Upper lobe of left lung (tissue), 6 donors: Measurements from ENCODE around the gene ZFP28. TPM values are rescaled to one million over a fixed set of nuclear protein-coding genes. Genes with fewer than 3 reads are reported as not detected.

Source experiments
- ATAC-seq, 2 donors: fragments of 200-7000 bp; cut with Tn5 transposase; one replicate each; pipeline ENCODE4 v1.9.1; 2022; ENCODE audit warnings: mild to moderate bottlenecking in 2 of 2, moderate library complexity in 2 of 2; ENCODE audit not compliant: low FRiP score in 2 of 2
- DNase-seq, 2 donors: peaks; one replicate each; pipeline ENCODE4 v3.0.0-alpha.2; 2019 to 2020
- H3K27ac ChIP-seq, 4 donors: fragments of 200-600 bp; sonication (generic); one replicate each; pipeline ENCODE4 v1.5.1; 2016 to 2019
- H3K27me3 ChIP-seq, 4 donors: fragments of 200-600 bp; sonication (generic); one replicate each; pipeline ENCODE4 v1.5.1; 2017 to 2019
- H3K36me3 ChIP-seq, 4 donors: fragments of 200-600 bp; sonication (generic); one replicate each; pipeline ENCODE4 v1.5.1; 2016 to 2019
- H3K4me1 ChIP-seq, 4 donors: fragments of 200-600 bp; sonication (generic); one replicate each; pipeline ENCODE4 v1.5.1; 2018 to 2019
- H3K4me3 ChIP-seq, 4 donors: fragments of 200-600 bp; sonication (generic); one replicate each; pipeline ENCODE4 v1.5.1; 2017 to 2019; ENCODE audit warnings: mild to moderate bottlenecking in 2 of 4, moderate library complexity in 1 of 4
- H3K9me3 ChIP-seq, 4 donors: fragments of 200-600 bp; sonication (generic); one replicate each; pipeline ENCODE4 v1.5.1; 2018 to 2019
- EP300 ChIP-seq, 4 donors: sonication (generic); formaldehyde crosslinking; IDR thresholded peaks; one replicate each; pipeline ENCODE4 v1.5.1; 2017; ENCODE audit warnings: antibody characterized with exemption in 4 of 4, control low read depth in 2 of 4
- POLR2A ChIP-seq, 4 donors: fragments of 450-650 bp; IDR thresholded peaks; one replicate each; pipeline ENCODE4 v1.5.1; 2016 to 2017; ENCODE audit warnings: antibody characterized with exemption in 4 of 4, mild to moderate bottlenecking in 2 of 4
- POLR2AphosphoS5 ChIP-seq, 2 donors: sonication (generic); formaldehyde crosslinking; IDR thresholded peaks; one replicate each; pipeline ENCODE4 v1.5.1; 2017; ENCODE audit warnings: antibody characterized with exemption in 2 of 2
- WGBS, 2 donors: methylation state at CpG; one replicate each; pipeline ENCODE4 v1.1.5; 2017 to 2018; 5-methylcytosine and 5-hydroxymethylcytosine counted together
- total RNA-seq, 6 donors: library from RNA; depleted of rRNA in 4 of 6; stranded (reverse); fragments of >200 nt in 4 of 6; gene quantifications; one replicate each; pipeline versions ENCODE4 v1.1.0 to v1.2.1, GENCODE V29; 2016 to 2021
- TF ChIP-seq, protein P1 (sequence below), 6 experiments: fragments of 450-650 bp in 4 of 6; fragments of 200-600 bp in 2 of 6; sonication (generic) in 2 of 6; IDR thresholded peaks; one replicate each; pipeline ENCODE4 v1.5.1; 2016 to 2019; ENCODE audit warnings: antibody characterized with exemption in 6 of 6
- donor health status: DM: no; HTN: no; CAD: no; lungs with moderate emphysema.
- donor health status: DM: no; HTN: yes; CAD: no; lungs with severe emphysema.

ZFP28 gene
- total RNA-seq, 6 donors from 2014 or later, result 3.1 to 12.0 (median 6.2) TPM

DNA sequence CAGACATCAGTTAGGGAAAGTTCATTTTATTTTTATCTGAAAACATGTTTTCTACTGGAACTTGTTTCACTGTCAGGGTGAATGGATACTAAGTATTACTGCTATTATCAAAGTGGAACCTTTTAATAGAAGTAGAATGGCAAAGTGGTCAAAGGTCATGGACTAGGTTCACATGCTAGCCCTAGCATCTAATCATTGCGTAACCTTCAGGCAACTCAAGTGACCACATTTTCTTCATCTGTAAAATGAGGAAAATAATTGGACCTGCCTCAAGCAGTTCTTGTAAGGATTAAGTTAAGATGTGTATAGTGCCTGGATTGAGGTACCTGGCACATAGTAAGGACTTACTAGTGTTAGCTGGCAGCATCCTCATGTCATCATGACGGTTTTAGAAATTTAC lies 5.0 kb downstream of the ZFP28 start:
- peaks cover 43 to 89% (median 72%) of the 10 kb centered on the region in 4 donors for H3K9me3 ChIP-seq
- TF ChIP-seq POLR2A (IDR thresholded peaks at IDR 0.05) (no peak), POLR2AphosphoS5 (IDR thresholded peaks at IDR 0.05) (no peak), EP300 (IDR thresholded peaks at IDR 0.05) (no peak)
- TF ChIP-seq, protein P1, sequence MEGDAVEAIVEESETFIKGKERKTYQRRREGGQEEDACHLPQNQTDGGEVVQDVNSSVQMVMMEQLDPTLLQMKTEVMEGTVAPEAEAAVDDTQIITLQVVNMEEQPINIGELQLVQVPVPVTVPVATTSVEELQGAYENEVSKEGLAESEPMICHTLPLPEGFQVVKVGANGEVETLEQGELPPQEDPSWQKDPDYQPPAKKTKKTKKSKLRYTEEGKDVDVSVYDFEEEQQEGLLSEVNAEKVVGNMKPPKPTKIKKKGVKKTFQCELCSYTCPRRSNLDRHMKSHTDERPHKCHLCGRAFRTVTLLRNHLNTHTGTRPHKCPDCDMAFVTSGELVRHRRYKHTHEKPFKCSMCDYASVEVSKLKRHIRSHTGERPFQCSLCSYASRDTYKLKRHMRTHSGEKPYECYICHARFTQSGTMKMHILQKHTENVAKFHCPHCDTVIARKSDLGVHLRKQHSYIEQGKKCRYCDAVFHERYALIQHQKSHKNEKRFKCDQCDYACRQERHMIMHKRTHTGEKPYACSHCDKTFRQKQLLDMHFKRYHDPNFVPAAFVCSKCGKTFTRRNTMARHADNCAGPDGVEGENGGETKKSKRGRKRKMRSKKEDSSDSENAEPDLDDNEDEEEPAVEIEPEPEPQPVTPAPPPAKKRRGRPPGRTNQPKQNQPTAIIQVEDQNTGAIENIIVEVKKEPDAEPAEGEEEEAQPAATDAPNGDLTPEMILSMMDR (IDR thresholded peaks at IDR 0.05), result no peak
- DNase-seq (no peak), ATAC-seq (no peak)
- no peak overlapping the region for H3K4me3 ChIP-seq
- no peak overlapping the region for H3K27ac ChIP-seq
- peaks cover 3 to 12% (median 8%) of the 10 kb centered on the region in 4 donors for H3K4me1 ChIP-seq
- peaks cover 2 to 63% (median 36%) of the 10 kb centered on the region in 4 donors for H3K36me3 ChIP-seq
- no peaks in the 10 kb centered on the region for H3K27me3 ChIP-seq
- 93 to 97% methylated on average over 2 of the region's 2 CpGs for WGBS, 2 donors

DNA sequence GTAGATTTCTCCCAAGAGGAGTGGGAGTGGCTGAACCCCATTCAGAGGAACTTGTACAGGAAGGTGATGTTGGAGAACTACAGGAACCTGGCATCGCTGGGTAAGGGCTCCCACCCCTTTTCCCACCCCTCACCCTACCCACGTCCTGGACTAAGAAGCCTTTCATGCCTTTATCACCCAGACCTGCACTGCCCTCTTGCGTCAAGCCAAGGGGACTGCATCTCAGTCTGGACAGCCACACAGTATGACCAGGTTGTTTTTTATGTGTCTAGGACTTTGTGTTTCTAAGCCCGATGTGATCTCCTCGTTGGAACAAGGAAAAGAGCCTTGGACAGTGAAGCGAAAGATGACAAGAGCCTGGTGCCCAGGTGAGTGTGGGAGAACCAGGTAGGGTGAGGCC lies 8.8 kb downstream of the ZFP28 start:
- TF ChIP-seq, protein P1 (IDR thresholded peaks at IDR 0.05), result no peak
- no peak for TF ChIP-seq EP300 (IDR thresholded peaks at IDR 0.05)
- no peak for TF ChIP-seq POLR2A (IDR thresholded peaks at IDR 0.05)
- TF ChIP-seq POLR2AphosphoS5 (IDR thresholded peaks at IDR 0.05), result no peak
- H3K27ac ChIP-seq, result no peak overlapping the region
- DNase-seq (no peak), ATAC-seq (no peak)
- H3K9me3 ChIP-seq, result peaks cover 67 to 97% (median 94%) of the 10 kb centered on the region in 4 donors
- peaks cover 27 to 80% (median 63%) of the 10 kb centered on the region in 4 donors for H3K36me3 ChIP-seq
- H3K4me3 ChIP-seq, result no peak overlapping the region
- H3K4me1 ChIP-seq, result no peaks in the 10 kb centered on the region
- WGBS, 2 donors, result 63 to 64% methylated on average over 6 of the region's 6 CpGs
- H3K27me3 ChIP-seq, result no peaks in the 10 kb centered on the region

DNA sequence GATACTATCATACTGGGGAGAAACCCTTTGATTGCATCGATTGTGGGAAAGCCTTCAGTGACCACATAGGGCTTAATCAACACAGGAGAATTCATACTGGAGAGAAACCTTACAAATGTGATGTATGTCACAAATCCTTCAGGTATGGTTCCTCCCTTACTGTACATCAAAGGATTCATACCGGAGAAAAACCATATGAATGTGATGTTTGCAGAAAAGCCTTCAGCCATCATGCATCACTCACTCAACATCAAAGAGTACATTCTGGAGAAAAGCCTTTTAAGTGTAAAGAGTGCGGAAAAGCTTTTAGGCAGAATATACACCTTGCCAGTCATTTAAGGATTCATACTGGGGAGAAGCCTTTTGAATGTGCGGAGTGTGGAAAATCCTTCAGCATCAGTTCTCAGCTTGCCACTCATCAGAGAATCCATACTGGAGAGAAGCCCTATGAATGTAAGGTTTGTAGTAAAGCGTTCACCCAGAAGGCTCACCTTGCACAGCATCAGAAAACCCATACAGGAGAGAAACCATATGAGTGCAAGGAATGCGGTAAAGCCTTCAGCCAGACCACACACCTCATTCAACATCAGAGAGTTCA lies 15.6 kb downstream of the ZFP28 start:
- peaks cover 83 to 99% (median 98%) of the 10 kb centered on the region in 4 donors for H3K9me3 ChIP-seq
- WGBS, 2 donors, result 89 to 97% methylated on average over 6 of the region's 6 CpGs
- TF ChIP-seq POLR2A (IDR thresholded peaks at IDR 0.05) (no peak), EP300 (IDR thresholded peaks at IDR 0.05) (no peak), POLR2AphosphoS5 (IDR thresholded peaks at IDR 0.05) (no peak)
- TF ChIP-seq, protein P1 (IDR thresholded peaks at IDR 0.05), result no peak
- H3K4me1 ChIP-seq, result no peaks in the 10 kb centered on the region
- no peak overlapping the region for H3K27ac ChIP-seq
- ATAC-seq (no peak), DNase-seq (no peak)
- H3K36me3 ChIP-seq, result peaks cover 21 to 56% (median 44%) of the 10 kb centered on the region in 4 donors
- no peak overlapping the region for H3K4me3 ChIP-seq
- no peaks in the 10 kb centered on the region for H3K27me3 ChIP-seq

DNA sequence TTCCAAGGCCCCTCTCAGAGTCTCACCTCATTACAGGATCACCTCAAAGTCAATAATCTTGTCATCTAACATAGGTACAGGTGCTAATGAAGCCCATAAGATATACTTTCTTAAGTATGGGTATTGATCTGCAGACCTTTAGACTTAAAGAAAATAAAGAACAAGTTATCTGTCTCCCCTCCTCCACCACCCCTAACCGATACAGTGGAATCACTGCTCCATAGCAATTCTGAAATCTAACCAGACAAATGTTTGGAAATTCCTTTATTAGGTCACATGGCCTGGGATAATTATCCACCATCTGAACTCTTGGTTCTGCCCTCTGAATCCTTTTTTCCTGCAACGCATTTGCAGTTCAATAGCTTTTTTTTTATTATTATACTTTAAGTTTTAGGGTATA lies 24.0 kb downstream of the ZFP28 start:
- Histone ChIP-seq H3K27ac (no peak overlapping the region), H3K4me1 (peaks cover under 1 to 8% (median 2%) of the 10 kb centered on the region in 4 donors), H3K4me3 (no peak overlapping the region), H3K36me3 (peaks cover 0 to 6% (median 0%) of the 10 kb centered on the region in 4 donors), H3K9me3 (peaks cover 75 to 88% (median 87%) of the 10 kb centered on the region in 4 donors), H3K27me3 (no peaks in the 10 kb centered on the region)
- 94 to 96% methylated on average over 2 of the region's 2 CpGs for WGBS, 2 donors
- TF ChIP-seq, protein P1 (IDR thresholded peaks at IDR 0.05), result no peak
- TF ChIP-seq POLR2AphosphoS5 (IDR thresholded peaks at IDR 0.05), result no peak
- TF ChIP-seq POLR2A (IDR thresholded peaks at IDR 0.05), result no peak
- no peak for TF ChIP-seq EP300 (IDR thresholded peaks at IDR 0.05)
- ATAC-seq (no peak), DNase-seq (no peak)

DNA sequence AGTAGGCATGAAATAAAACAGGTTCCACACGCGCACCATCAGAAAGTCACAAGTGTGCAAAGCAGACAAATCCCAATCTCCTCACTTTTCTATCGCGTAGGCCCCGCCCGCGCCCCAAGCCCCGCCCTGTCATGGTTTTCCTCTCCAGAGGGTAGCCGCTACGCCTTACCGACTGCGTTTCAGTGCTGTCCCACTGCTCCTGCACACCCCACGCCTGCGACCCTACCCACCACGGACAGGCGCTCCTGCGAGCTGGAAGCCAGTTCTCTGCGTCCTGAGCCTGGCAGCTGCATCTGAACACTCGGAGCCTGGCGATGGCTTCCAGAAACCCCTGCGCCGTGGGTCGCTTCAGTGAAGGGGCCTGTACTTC lies 28.1 kb downstream of the ZFP28 start:
- peaks cover 53 to 88% (median 82%) of the 10 kb centered on the region in 4 donors for H3K9me3 ChIP-seq
- no peak for TF ChIP-seq POLR2A (IDR thresholded peaks at IDR 0.05)
- TF ChIP-seq EP300 (IDR thresholded peaks at IDR 0.05), result no peak
- TF ChIP-seq, protein P1 (IDR thresholded peaks at IDR 0.05), result no peak
- H3K36me3 ChIP-seq, result peaks cover 9 to 31% (median 23%) of the 10 kb centered on the region in 4 donors
- no peaks in the 10 kb centered on the region for H3K27me3 ChIP-seq
- ATAC-seq, result peak; percentile 64 to 73
- WGBS, 2 donors, result 0 to 3% methylated on average over 18 to 23 of the region's 23 CpGs
- peak; percentile 45 to 92 for DNase-seq
- H3K4me3 ChIP-seq, result peak overlapping the region; percentile 72 to 97 (median 78)
- H3K27ac ChIP-seq, result peak overlapping the region; percentile 67 to 93 (median 83)
- H3K4me1 ChIP-seq, result peaks cover 5 to 14% (median 7%) of the 10 kb centered on the region in 4 donors
